Esophagus squamous epithelium (tissue), 5 donors: ENCODE results near the gene NRXN3. TPM values are rescaled to one million over a fixed set of nuclear protein-coding genes. Genes with fewer than 3 reads are reported as not detected.

ENCODE experiments used
- DNase-seq: peaks from one replicate; lab custom pipeline; 2025; lab: John Stamatoyannopoulos, UW
- H3K27ac ChIP-seq, 4 donors: fragments of 200-600 bp; sonication (generic); one replicate each; pipeline ENCODE4 v1.5.1; 2016 to 2019; ENCODE audit warnings: mild to moderate bottlenecking in 1 of 4
- H3K27me3 ChIP-seq, 4 donors: fragments of 200-600 bp; sonication (generic); 1 replicate in 3 of 4; 2 replicates in 1 of 4; pipeline versions ENCODE4 v1.5.1 to v1.6.0; 2017 to 2021; ENCODE audit warnings: antibody characterized with exemption in 1 of 4
- H3K36me3 ChIP-seq, 3 donors: fragments of 200-600 bp; sonication (generic); one replicate each; pipeline ENCODE4 v1.5.1; 2016 to 2019
- H3K4me1 ChIP-seq, 3 donors: fragments of 200-600 bp; sonication (generic); one replicate each; pipeline ENCODE4 v1.5.1; 2017 to 2019
- H3K4me3 ChIP-seq, 4 donors: fragments of 200-600 bp; sonication (generic); 1 replicate in 3 of 4; 2 replicates in 1 of 4; pipeline ENCODE4 v1.5.1; 2016 to 2019; ENCODE audit warnings: mild to moderate bottlenecking in 2 of 4, moderate library complexity in 1 of 4
- H3K9me3 ChIP-seq, 3 donors: fragments of 200-600 bp; sonication (generic); one replicate each; pipeline ENCODE4 v1.5.1; 2016 to 2019
- CTCF ChIP-seq, 6 experiments: fragments of 450-650 bp in 4 of 6; fragments of 200-600 bp in 2 of 6; sonication (generic) in 2 of 6; IDR thresholded peaks; one replicate each; pipeline ENCODE4 v1.5.1; 2016 to 2019; ENCODE audit warnings: antibody characterized with exemption in 6 of 6, mild to moderate bottlenecking in 4 of 6, moderate library complexity in 4 of 6
- POLR2A ChIP-seq, 4 donors: fragments of 450-650 bp; IDR thresholded peaks; one replicate each; pipeline ENCODE4 v1.6.1; 2017; ENCODE audit warnings: antibody characterized with exemption in 4 of 4, mild to moderate bottlenecking in 4 of 4, moderate library complexity in 3 of 4
- WGBS, 2 donors: methylation state at CpG; one replicate each; pipeline ENCODE4 v1.1.5; 2018; 5-methylcytosine and 5-hydroxymethylcytosine counted together
- intact Hi-C: fragments of 100-400 bp; cut with DNase I; formaldehyde crosslinking; loops from one replicate; pipeline ENCODE4 v1.15.0; 2022
- total RNA-seq, 4 donors: library from RNA; depleted of rRNA; stranded (reverse); fragments of >200 nt; gene quantifications; one replicate each; pipeline ENCODE4 v1.1.0, GENCODE V29; 2016
- donor health status: DM: yes; HTN: yes; CAD: no.

The NRXN3 gene
- total RNA-seq, 4 donors from 2014 or later, result 0.30 to 15.8 (median 1.5) TPM

GRCh38 chr14:79525416-79525815 is 1355.2 kb downstream of the NRXN3 start:
- DNase-seq, result no peak
- TF ChIP-seq POLR2A (IDR thresholded peaks at IDR 0.05) (no peak), CTCF (IDR thresholded peaks at IDR 0.05) (no peak)

GRCh38 chr14:79528828-79529416 is 1358.7 kb downstream of the NRXN3 start:
- Histone ChIP-seq H3K4me1 (peaks cover 0 to 19% (median 0%) of the 10 kb centered on the region in 3 donors), H3K27ac (peak overlapping the region in 2 of 4 donors; percentile 20 to 50), H3K36me3 (no peaks in the 10 kb centered on the region), H3K4me3 (no peak overlapping the region), H3K9me3 (no peaks in the 10 kb centered on the region), H3K27me3 (no peaks in the 10 kb centered on the region)
- TF ChIP-seq CTCF (IDR thresholded peaks at IDR 0.05), result no peak
- no peak for TF ChIP-seq POLR2A (IDR thresholded peaks at IDR 0.05)
- DNase-seq, result no peak
- 38 to 56% methylated on average over 11 to 16 of the region's 16 CpGs for WGBS, 2 donors
- intact Hi-C loops, result no loop called here

More at GRCh38 chr14:79525416-79525815, 1355.2 kb downstream of the NRXN3 start:
- 94 to 96% methylated on average over 3 of the region's 3 CpGs for whole genome bisulfite sequencing, 2 donors
- intact Hi-C loops, result no loop called here
- H3K27ac ChIP-seq, result no peak overlapping the region
- no peaks in the 10 kb centered on the region for H3K9me3 ChIP-seq
- peaks cover 0 to 17% (median 0%) of the 10 kb centered on the region in 3 donors for H3K4me1 ChIP-seq
- H3K4me3 ChIP-seq, result no peak overlapping the region
- H3K27me3 ChIP-seq, result no peaks in the 10 kb centered on the region
- no peaks in the 10 kb centered on the region for H3K36me3 ChIP-seq

GRCh38 chr14:79530555-79530954 is 1360.4 kb downstream of the NRXN3 start:
- no peaks in the 10 kb centered on the region for H3K27me3 ChIP-seq
- no peaks in the 10 kb centered on the region for H3K9me3 ChIP-seq
- no peak overlapping the region for H3K4me3 ChIP-seq
- H3K4me1 ChIP-seq, result peaks cover 0 to 19% (median 0%) of the 10 kb centered on the region in 3 donors
- TF ChIP-seq CTCF (IDR thresholded peaks at IDR 0.05) (no peak), POLR2A (IDR thresholded peaks at IDR 0.05) (no peak)
- no peak overlapping the region for H3K27ac ChIP-seq
- intact Hi-C loops, result no loop called here
- WGBS, 2 donors, result 84 to 100% methylated on average over 1 of the region's 1 CpG
- DNase-seq, result no peak
- no peaks in the 10 kb centered on the region for H3K36me3 ChIP-seq

GRCh38 chr14:79534703-79535353 is 1364.7 kb downstream of the NRXN3 start:
- no peak for TF ChIP-seq POLR2A (IDR thresholded peaks at IDR 0.05)
- TF ChIP-seq CTCF (IDR thresholded peaks at IDR 0.05), result no peak
- intact Hi-C loops, result no loop called here
- no peak overlapping the region for H3K4me3 ChIP-seq
- no peaks in the 10 kb centered on the region for H3K36me3 ChIP-seq
- H3K9me3 ChIP-seq, result no peaks in the 10 kb centered on the region
- peaks cover 0 to 16% (median 0%) of the 10 kb centered on the region in 3 donors for H3K4me1 ChIP-seq
- no peak overlapping the region for H3K27ac ChIP-seq
- no peaks in the 10 kb centered on the region for H3K27me3 ChIP-seq
- WGBS, 2 donors, result 54 to 55% methylated on average over 8 of the region's 8 CpGs
- DNase-seq, result no peak

GRCh38 chr14:79540394-79540793 is 1370.2 kb downstream of the NRXN3 start:
- 36 to 38% methylated on average over 1 of the region's 1 CpG for WGBS, 2 donors
- DNase-seq, result no peak

More at GRCh38 chr14:79540394-79540793, 1370.2 kb downstream of the NRXN3 start:
- intact Hi-C loops, result no loop called here
- Histone ChIP-seq H3K27ac (peak overlapping the region in 1 of 4 donors; percentile 18), H3K36me3 (no peaks in the 10 kb centered on the region), H3K4me3 (no peak overlapping the region), H3K27me3 (no peaks in the 10 kb centered on the region), H3K4me1 (peaks cover 0 to 40% (median 0%) of the 10 kb centered on the region in 3 donors), H3K9me3 (no peaks in the 10 kb centered on the region)
- TF ChIP-seq POLR2A (IDR thresholded peaks at IDR 0.05) (no peak), CTCF (IDR thresholded peaks at IDR 0.05) (no peak)
